Measurements from ENCODE around the gene GRM1. TPM values are rescaled to one million over a fixed set of nuclear protein-coding genes. Genes with fewer than 3 reads are reported as not detected.

Gene GRM1
- total RNA-seq, 2 donors from 2014 or later, result 0.57 to 0.62 TPM

GRCh38 chr6:146410851-146411595, 382.2 kb downstream of the GRM1 start:
- Histone ChIP-seq H3K36me3 (ENCODE audit: control insufficient read depth, insufficient read depth, low read length) (no peaks in the 10 kb centered on the region), H3K4me3 (ENCODE audit: low read length) (no peak overlapping the region), H3K9ac (ENCODE audit: extremely low read depth, low read length, poor library complexity, severe bottlenecking) (no peak overlapping the region), H3K9me3 (ENCODE audit: control insufficient read depth, low read length) (no peaks in the 10 kb centered on the region), H3K27ac (ENCODE audit: low read depth, low read length) (no peak overlapping the region), H3K27me3 (ENCODE audit: control insufficient read depth, insufficient read depth, low read length, poor library complexity, severe bottlenecking) (no peaks in the 10 kb centered on the region), H3K4me1 (ENCODE audit: control insufficient read depth, insufficient read depth, low read length) (no peaks in the 10 kb centered on the region)
- no peak for TF ChIP-seq CTCF (conservative IDR thresholded peaks at IDR 0.05)
- DNase-seq, result no peak
- WGBS, 2 experiments (ENCODE audit: insufficient coverage in 1 of 2, insufficient read length in 1 of 2), result 88 to 100% methylated on average over 2 of the region's 2 CpGs
- H3K27me3 Mint-ChIP-seq (ENCODE audit: insufficient read depth), result no peaks in the 10 kb centered on the region
- H3K36me3 Mint-ChIP-seq (ENCODE audit: low read depth), result no peaks in the 10 kb centered on the region
- no peak overlapping the region for H3K4me3 Mint-ChIP-seq
- no peak overlapping the region for H3K27ac Mint-ChIP-seq
- H3K9me3 Mint-ChIP-seq, result peaks cover 3% of the 10 kb centered on the region
- peaks cover 2% of the 10 kb centered on the region for H3K4me1 Mint-ChIP-seq

GRCh38 chr6:146419576-146419975, 390.7 kb downstream of the GRM1 start:
- H3K4me3 Mint-ChIP-seq, result no peak overlapping the region
- no peak for TF ChIP-seq CTCF (conservative IDR thresholded peaks at IDR 0.05)
- H3K9me3 Mint-ChIP-seq, result no peaks in the 10 kb centered on the region
- H3K36me3 Mint-ChIP-seq (ENCODE audit: low read depth), result no peaks in the 10 kb centered on the region
- Histone ChIP-seq H3K36me3 (ENCODE audit: control insufficient read depth, insufficient read depth, low read length) (no peaks in the 10 kb centered on the region), H3K4me1 (ENCODE audit: control insufficient read depth, insufficient read depth, low read length) (no peaks in the 10 kb centered on the region), H3K27ac (ENCODE audit: low read depth, low read length) (no peak overlapping the region), H3K9me3 (ENCODE audit: control insufficient read depth, low read length) (no peaks in the 10 kb centered on the region), H3K27me3 (ENCODE audit: control insufficient read depth, insufficient read depth, low read length, poor library complexity, severe bottlenecking) (no peaks in the 10 kb centered on the region), H3K4me3 (ENCODE audit: low read length) (no peak overlapping the region), H3K9ac (ENCODE audit: extremely low read depth, low read length, poor library complexity, severe bottlenecking) (no peak overlapping the region)
- no peaks in the 10 kb centered on the region for H3K27me3 Mint-ChIP-seq (ENCODE audit: insufficient read depth)
- H3K27ac Mint-ChIP-seq, result no peak overlapping the region
- DNase-seq, result no peak
- H3K4me1 Mint-ChIP-seq, result peaks cover 4% of the 10 kb centered on the region
- WGBS, 2 experiments (ENCODE audit: insufficient coverage in 1 of 2, insufficient read length in 1 of 2), result 88 to 100% methylated on average over 1 to 5 of the region's 5 CpGs

GRCh38 chr6:146420255-146420654, 391.4 kb downstream of the GRM1 start:
- no peaks in the 10 kb centered on the region for H3K36me3 Mint-ChIP-seq (ENCODE audit: low read depth)
- no peak for TF ChIP-seq CTCF (conservative IDR thresholded peaks at IDR 0.05)
- no peak overlapping the region for H3K9ac ChIP-seq (ENCODE audit: extremely low read depth, low read length, poor library complexity, severe bottlenecking)
- no peak overlapping the region for H3K4me3 Mint-ChIP-seq
- H3K36me3 ChIP-seq (ENCODE audit: control insufficient read depth, insufficient read depth, low read length), result no peaks in the 10 kb centered on the region
- no peaks in the 10 kb centered on the region for H3K9me3 ChIP-seq (ENCODE audit: control insufficient read depth, low read length)
- H3K4me3 ChIP-seq (ENCODE audit: low read length), result no peak overlapping the region
- H3K4me1 Mint-ChIP-seq, result peaks cover 4% of the 10 kb centered on the region
- no peaks in the 10 kb centered on the region for H3K27me3 Mint-ChIP-seq (ENCODE audit: insufficient read depth)
- DNase-seq, result no peak
- no peaks in the 10 kb centered on the region for H3K4me1 ChIP-seq (ENCODE audit: control insufficient read depth, insufficient read depth, low read length)
- no peaks in the 10 kb centered on the region for H3K27me3 ChIP-seq (ENCODE audit: control insufficient read depth, insufficient read depth, low read length, poor library complexity, severe bottlenecking)
- WGBS, 2 experiments (ENCODE audit: insufficient coverage in 1 of 2, insufficient read length in 1 of 2), result 88 to 100% methylated on average over 2 to 3 of the region's 3 CpGs
- H3K27ac ChIP-seq (ENCODE audit: low read depth, low read length), result no peak overlapping the region
- H3K9me3 Mint-ChIP-seq, result no peaks in the 10 kb centered on the region
- H3K27ac Mint-ChIP-seq, result no peak overlapping the region

All from endodermal cell (in vitro differentiated cells).